Lower lobe of right lung (tissue), 2 donors: ENCODE data around the gene DPP10. TPM values are rescaled to one million over a fixed set of nuclear protein-coding genes. Genes with fewer than 3 reads are reported as not detected.

Experiments used
- ATAC-seq, 2 donors: fragments of 200-7000 bp; cut with Tn5 transposase; one replicate each; pipeline ENCODE4 v1.9.1; 2020 to 2022; ENCODE audit warnings: mild to moderate bottlenecking in 2 of 2, moderate library complexity in 2 of 2
- DNase-seq: peaks from one replicate; pipeline ENCODE4 v3.0.0-alpha.2; 2020
- H3K27ac ChIP-seq: fragments of 200-600 bp; one replicate; pipeline ENCODE4 v1.8.0; 2022
- H3K27me3 ChIP-seq: fragments of 200-600 bp; one replicate; pipeline ENCODE4 v1.8.0; 2022; ENCODE audit warnings: low read depth
- H3K36me3 ChIP-seq: fragments of 200-600 bp; one replicate; pipeline ENCODE4 v1.8.0; 2022; ENCODE audit warnings: mild to moderate bottlenecking
- H3K4me1 ChIP-seq: fragments of 200-600 bp; one replicate; pipeline ENCODE4 v1.8.0; 2022
- H3K4me3 ChIP-seq: fragments of 200-600 bp; one replicate; pipeline ENCODE4 v1.8.0; 2022; ENCODE audit warnings: mild to moderate bottlenecking
- H3K9me3 ChIP-seq: fragments of 200-600 bp; one replicate; pipeline ENCODE4 v1.8.0; 2022
- intact Hi-C: fragments of 100-400 bp; cut with DNase I; formaldehyde crosslinking; loops from one replicate; pipeline ENCODE4 v1.11.0; 2022
- total RNA-seq: library from RNA; stranded (reverse); fragmentation: NEBNext Ultra II Directional; extraction: Animal tissue kit (Norgen Biotek cat#: 25700); gene quantifications from one replicate; pipeline ENCODE4 v1.2.1, GENCODE V29; 2021
- TF ChIP-seq, protein P1 (sequence below): fragments of 200-600 bp; IDR thresholded peaks from one replicate; pipeline ENCODE4 v1.8.0; 2022; ENCODE audit warnings: antibody characterized with exemption, mild to moderate bottlenecking
- donor health status: DM: no; HTN: yes; CAD: no; lungs with severe emphysema.

DPP10 gene
- total RNA-seq, 1 donor from 2014 or later = 0.80 TPM

DNA sequence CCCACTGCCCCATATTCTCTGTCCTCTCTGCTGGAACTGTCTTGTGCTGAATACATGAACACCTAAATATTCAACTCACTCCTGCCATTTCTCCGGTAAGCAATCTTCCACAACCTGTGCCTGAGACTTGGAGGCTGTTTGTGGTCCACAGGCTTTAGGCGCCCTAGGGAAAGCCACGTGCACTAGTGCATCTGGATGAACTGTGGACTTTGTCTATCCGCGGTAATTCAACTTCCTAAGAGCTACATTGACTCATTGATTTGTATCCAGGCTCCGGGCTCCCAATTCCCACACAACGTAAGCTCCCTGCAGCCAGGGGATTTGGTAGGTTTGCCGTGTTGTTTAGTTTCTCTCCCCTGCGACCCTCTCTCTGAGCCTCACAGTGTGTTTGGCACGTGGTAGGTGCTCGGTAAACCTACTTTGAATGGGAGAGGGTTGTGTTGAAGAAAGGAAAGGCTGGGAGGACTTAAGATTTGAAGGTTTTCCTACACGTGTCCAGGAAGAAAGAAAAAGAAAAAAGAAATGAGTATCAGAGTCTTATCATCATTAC lies 718.2 kb downstream of the DPP10 start:
- intact Hi-C loops = no loop called here
- H3K4me1 ChIP-seq = no peaks in the 10 kb centered on the region
- H3K27ac ChIP-seq = no peak overlapping the region
- H3K27me3 ChIP-seq = peaks cover 41% of the 10 kb centered on the region
- TF ChIP-seq, protein P1, sequence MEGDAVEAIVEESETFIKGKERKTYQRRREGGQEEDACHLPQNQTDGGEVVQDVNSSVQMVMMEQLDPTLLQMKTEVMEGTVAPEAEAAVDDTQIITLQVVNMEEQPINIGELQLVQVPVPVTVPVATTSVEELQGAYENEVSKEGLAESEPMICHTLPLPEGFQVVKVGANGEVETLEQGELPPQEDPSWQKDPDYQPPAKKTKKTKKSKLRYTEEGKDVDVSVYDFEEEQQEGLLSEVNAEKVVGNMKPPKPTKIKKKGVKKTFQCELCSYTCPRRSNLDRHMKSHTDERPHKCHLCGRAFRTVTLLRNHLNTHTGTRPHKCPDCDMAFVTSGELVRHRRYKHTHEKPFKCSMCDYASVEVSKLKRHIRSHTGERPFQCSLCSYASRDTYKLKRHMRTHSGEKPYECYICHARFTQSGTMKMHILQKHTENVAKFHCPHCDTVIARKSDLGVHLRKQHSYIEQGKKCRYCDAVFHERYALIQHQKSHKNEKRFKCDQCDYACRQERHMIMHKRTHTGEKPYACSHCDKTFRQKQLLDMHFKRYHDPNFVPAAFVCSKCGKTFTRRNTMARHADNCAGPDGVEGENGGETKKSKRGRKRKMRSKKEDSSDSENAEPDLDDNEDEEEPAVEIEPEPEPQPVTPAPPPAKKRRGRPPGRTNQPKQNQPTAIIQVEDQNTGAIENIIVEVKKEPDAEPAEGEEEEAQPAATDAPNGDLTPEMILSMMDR = no peak
- no peaks in the 10 kb centered on the region for H3K36me3 ChIP-seq
- no peaks in the 10 kb centered on the region for H3K9me3 ChIP-seq
- DNase-seq (no peak), ATAC-seq (no peak)
- H3K4me3 ChIP-seq = peak overlapping the region; percentile 43

DNA sequence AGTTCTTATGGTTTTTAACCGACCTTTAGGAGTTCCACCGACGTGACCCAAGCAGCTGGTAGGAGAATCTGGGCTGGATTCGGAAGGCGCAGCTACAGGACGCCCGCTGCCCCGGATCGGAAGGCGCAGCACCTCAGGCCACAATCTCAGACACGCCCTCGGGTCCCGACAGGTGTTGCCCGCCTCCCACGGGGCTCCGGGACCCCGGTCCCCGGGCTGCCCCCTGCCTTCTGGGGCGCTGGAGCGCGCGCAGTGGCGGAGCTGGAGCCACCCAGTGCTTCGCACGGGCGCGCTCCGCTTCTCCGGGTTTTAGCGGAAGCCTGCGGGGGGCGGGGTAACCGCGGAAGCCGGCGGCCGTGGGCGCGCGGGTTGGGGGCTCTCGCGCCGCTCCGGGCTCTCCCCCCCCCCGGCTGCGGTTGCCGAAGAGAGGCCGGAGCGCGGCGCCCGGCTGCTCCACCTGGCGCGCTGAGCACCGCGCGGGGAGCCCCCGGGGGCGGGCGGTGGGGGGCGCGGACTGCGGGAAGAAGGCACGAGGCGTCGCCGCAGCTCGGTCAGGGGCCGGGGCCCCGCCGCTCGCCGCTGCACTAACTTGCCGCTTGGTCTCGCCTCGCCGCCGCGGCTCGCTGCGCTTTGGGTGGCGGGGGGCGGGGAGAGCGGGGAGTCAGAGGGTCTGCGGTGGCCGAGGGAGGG lies 718.8 kb downstream of the DPP10 start:
- Histone ChIP-seq H3K27ac (no peak overlapping the region), H3K9me3 (no peaks in the 10 kb centered on the region), H3K4me3 (peak overlapping the region; percentile 43), H3K4me1 (no peaks in the 10 kb centered on the region), H3K27me3 (peaks cover 41% of the 10 kb centered on the region), H3K36me3 (no peaks in the 10 kb centered on the region)
- ATAC-seq (peak; percentile 57 to 77), DNase-seq (no peak)
- intact Hi-C loops = no loop called here
- TF ChIP-seq, protein P1 = no peak

DNA sequence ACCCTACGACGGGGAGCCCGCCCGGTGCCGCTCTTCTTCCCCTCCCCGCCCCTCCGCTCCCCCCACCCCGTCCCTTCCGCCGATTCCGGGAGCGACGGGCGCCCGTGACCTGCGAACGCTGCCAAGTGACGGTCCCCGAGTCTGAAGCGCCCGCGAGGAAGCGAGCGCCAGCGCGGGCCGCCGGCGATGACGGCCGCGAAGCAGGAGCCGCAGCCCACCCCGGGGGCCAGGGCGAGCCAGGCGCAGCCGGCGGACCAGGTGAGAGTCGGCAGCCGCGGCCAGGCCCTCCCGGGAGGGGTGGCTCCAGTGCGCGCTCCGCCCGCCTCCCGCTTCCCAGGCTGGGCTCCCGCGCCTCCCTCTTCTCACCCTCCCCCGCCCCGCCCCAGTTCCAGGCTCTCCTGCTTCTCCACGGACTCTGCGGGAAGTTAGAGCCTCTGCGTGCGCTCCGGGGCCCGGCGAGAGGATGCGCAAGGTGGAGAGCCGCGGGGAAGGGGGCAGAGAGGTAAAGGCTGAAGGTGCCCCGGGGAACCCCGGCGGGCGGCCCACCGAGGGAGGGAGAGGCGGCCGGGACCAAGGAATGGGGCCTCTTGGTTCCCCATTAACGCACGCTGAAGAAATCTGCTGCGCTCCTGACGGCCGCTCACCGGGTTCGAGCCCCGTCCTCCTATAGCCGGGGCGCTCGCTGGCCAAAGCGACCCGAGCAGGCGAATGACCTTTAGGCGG lies 719.5 kb downstream of the DPP10 start:
- TF ChIP-seq, protein P1 = no peak
- Histone ChIP-seq H3K4me3 (peak overlapping the region; percentile 43), H3K27ac (no peak overlapping the region), H3K9me3 (no peaks in the 10 kb centered on the region), H3K36me3 (no peaks in the 10 kb centered on the region), H3K27me3 (peaks cover 41% of the 10 kb centered on the region), H3K4me1 (no peaks in the 10 kb centered on the region)
- DNase-seq (no peak), ATAC-seq (peak; percentile 72 to 77)
- intact Hi-C loops = no loop called here

DNA sequence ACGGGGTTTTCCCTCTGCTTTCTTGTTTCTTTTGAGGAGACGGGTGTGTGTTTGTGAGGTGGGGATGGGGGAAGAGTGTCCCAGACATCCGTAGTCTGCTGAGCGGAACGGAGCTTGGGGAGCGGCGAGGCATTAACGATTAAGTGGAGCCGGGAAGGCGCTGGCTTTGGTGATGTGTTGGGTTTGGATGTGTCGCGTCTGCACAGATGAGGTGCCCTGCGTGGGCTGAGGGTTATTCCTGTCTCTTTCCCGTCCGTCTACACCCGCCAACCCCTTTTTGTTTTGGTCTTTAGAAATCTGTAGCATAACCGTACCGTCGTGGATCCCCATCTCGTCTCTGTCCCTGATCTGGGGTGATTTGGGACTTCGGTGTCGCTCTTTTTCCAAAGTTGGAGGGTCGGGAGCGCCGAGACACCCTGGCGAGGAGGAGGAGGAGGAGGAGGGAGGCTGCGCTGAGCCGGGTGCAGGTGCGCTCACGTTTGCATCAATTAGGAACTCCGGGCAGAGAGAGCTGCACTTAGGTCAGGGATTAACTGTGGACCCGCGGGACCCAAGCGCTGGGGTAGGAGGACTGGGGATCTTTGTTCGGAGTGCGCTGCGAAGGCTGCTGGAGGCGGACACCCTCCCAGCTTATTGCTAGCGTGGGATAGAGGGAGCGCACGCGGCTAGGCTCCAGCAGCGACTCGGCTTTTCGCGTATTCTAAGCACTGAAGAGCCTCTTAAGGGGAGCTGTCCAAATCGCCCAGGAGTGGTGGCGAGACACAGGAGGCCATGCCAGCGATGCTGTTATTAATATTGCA lies 720.3 kb downstream of the DPP10 start:
- TF ChIP-seq, protein P1 = no peak
- peaks cover 41% of the 10 kb centered on the region for H3K27me3 ChIP-seq
- peak; percentile 17 to 51 for ATAC-seq
- H3K4me3 ChIP-seq = peak overlapping the region; percentile 43
- no peak overlapping the region for H3K27ac ChIP-seq
- no peaks in the 10 kb centered on the region for H3K9me3 ChIP-seq
- H3K36me3 ChIP-seq = no peaks in the 10 kb centered on the region
- intact Hi-C loops = no loop called here
- no peak for DNase-seq
- no peaks in the 10 kb centered on the region for H3K4me1 ChIP-seq

DNA sequence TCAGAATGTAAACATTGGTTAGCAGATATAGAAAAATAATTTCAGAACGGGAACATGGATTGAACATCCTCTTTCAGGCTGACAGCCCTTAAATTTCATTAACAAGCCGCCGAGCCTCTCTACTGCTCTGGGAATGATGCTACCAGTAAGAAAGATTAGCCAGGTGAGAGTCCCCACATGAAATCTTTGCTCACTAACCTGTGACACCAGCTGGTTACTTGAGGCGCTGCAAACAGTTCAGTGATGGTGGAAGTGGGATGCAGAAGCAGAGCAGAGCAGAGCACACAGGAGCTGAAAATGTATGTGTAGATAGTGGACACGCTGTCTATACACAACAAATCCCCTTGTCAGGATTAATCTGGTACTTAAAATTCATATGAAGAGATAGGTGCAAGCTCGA lies 721.1 kb downstream of the DPP10 start:
- intact Hi-C loops = no loop called here
- DNase-seq (no peak), ATAC-seq (no peak)
- no peak overlapping the region for H3K27ac ChIP-seq
- no peak overlapping the region for H3K4me3 ChIP-seq
- H3K9me3 ChIP-seq = no peaks in the 10 kb centered on the region
- H3K27me3 ChIP-seq = peaks cover 41% of the 10 kb centered on the region
- TF ChIP-seq, protein P1 = no peak
- no peaks in the 10 kb centered on the region for H3K4me1 ChIP-seq
- no peaks in the 10 kb centered on the region for H3K36me3 ChIP-seq
